DND-41 (cell line): ENCODE measurements around the gene CDC20.

ENCODE experiments used
- ATAC-seq: fragments of 200-7000 bp; cut with Tn5 transposase; 3 replicates; pipeline ENCODE4 v1.9.1; 2021; ENCODE audit warnings: low read depth; ENCODE audit not compliant: insufficient read depth
- DNase-seq: peaks from one replicate; pipeline ENCODE4 v3.0.0-alpha.2; 2020
- H2AFZ ChIP-seq: 2 replicates; pipeline ENCODE4 v1.6.0; 2012; ENCODE audit warnings: low read depth, low read length
- H3K27ac ChIP-seq: 2 replicates; pipeline ENCODE4 v1.5.1; 2012; ENCODE audit warnings: low read length, inconsistent platforms
- H3K27me3 ChIP-seq: fragments of 200-600 bp; sonication (generic); 2 replicates; pipeline ENCODE4 v1.6.0; 2012; ENCODE audit warnings: low read length, mild to moderate bottlenecking, inconsistent platforms; ENCODE audit not compliant: insufficient read depth, poor library complexity
- H3K36me3 ChIP-seq: 2 replicates; pipeline ENCODE4 v1.5.1; 2012; ENCODE audit warnings: low read length, inconsistent platforms; ENCODE audit not compliant: insufficient read depth
- H3K4me1 ChIP-seq: 2 replicates; pipeline ENCODE4 v1.5.1; 2012; ENCODE audit warnings: mild to moderate bottlenecking, low read length; ENCODE audit not compliant: insufficient read depth
- H3K4me2 ChIP-seq: 2 replicates; pipeline ENCODE4 v1.6.0; 2012; ENCODE audit warnings: mild to moderate bottlenecking, moderate library complexity, low read length, inconsistent platforms; ENCODE audit not compliant: insufficient read depth
- H3K4me3 ChIP-seq, 2 experiments: fragments of 200-600 bp in 1 of 2; shearing (Covaris generic) in 1 of 2; 2 replicates each; pipeline ENCODE4 v1.5.1; 2012 to 2016; ENCODE audit warnings: inconsistent platforms in 2 of 2, low read length in 2 of 2, mild to moderate bottlenecking in 2 of 2, low read depth in 1 of 2, moderate library complexity in 1 of 2
- H3K79me2 ChIP-seq: 2 replicates; pipeline ENCODE4 v1.6.0; 2012; ENCODE audit warnings: low read length, inconsistent platforms; ENCODE audit not compliant: insufficient read depth
- H3K9ac ChIP-seq: 2 replicates; pipeline ENCODE4 v1.6.0; 2012; ENCODE audit warnings: low read depth, mild to moderate bottlenecking, inconsistent platforms, low read length, moderate library complexity
- H3K9me3 ChIP-seq: 2 replicates; pipeline ENCODE4 v1.5.1; 2012; ENCODE audit warnings: low read length, moderate library complexity, mild to moderate bottlenecking, inconsistent platforms; ENCODE audit not compliant: insufficient read depth, severe bottlenecking
- H4K20me1 ChIP-seq: 2 replicates; pipeline ENCODE4 v1.6.0; 2012; ENCODE audit warnings: low read length; ENCODE audit not compliant: insufficient read depth
- EZH2 ChIP-seq: IDR thresholded peaks from 3 replicates; pipeline ENCODE4 v1.6.1; 2012; ENCODE audit warnings: borderline replicate concordance, low read depth, mild to moderate bottlenecking, moderate library complexity, low read length, inconsistent platforms; ENCODE audit not compliant: severe bottlenecking
- TF ChIP-seq, protein P1 (sequence below): IDR thresholded peaks from 2 replicates; pipeline ENCODE4 v1.5.1; 2012; ENCODE audit warnings: borderline replicate concordance, low read length, moderate library complexity, mild to moderate bottlenecking; ENCODE audit not compliant: poor library complexity, severe bottlenecking; ENCODE audit errors: extremely low read depth

The CDC20 gene

DNA sequence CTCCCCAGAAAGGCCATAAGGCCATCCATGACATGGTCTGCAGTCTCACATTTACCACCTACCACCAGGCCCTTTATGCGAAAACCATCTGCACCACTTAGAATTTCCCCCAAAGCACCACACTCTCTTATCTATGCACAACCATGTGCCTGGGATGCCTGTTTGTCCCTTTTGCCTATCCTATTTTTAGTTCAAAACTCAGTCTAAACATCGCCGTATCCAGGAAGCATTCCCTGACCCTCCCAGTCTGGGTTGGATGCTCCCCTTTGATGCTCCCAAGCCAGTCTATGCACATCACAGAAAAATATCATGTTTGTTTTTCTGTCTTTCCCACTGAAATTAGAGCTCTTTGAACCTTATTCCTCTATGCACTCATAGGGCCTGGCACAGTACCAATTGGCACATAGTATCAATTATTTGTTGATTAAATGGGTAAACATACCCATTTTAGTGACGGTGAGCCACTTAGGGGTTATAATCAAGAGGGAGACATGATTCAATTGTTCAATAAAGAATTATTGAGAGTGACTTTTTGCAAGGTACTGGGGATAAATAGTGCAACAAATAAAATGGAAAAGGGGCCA, 14.4 kb upstream of the CDC20 start:
- DNase-seq (no peak), ATAC-seq (no peak)
- H3K36me3 ChIP-seq, result no peaks in the 10 kb centered on the region
- no peak overlapping the region for H3K4me2 ChIP-seq
- no peaks in the 10 kb centered on the region for H3K4me1 ChIP-seq
- no peak overlapping the region for H3K27ac ChIP-seq
- H3K79me2 ChIP-seq, result no peaks in the 10 kb centered on the region
- no peak overlapping the region for H2AFZ ChIP-seq
- H3K27me3 ChIP-seq, result no peaks in the 10 kb centered on the region
- no peaks in the 10 kb centered on the region for H3K9me3 ChIP-seq
- no peaks in the 10 kb centered on the region for H4K20me1 ChIP-seq
- TF ChIP-seq, protein P1, sequence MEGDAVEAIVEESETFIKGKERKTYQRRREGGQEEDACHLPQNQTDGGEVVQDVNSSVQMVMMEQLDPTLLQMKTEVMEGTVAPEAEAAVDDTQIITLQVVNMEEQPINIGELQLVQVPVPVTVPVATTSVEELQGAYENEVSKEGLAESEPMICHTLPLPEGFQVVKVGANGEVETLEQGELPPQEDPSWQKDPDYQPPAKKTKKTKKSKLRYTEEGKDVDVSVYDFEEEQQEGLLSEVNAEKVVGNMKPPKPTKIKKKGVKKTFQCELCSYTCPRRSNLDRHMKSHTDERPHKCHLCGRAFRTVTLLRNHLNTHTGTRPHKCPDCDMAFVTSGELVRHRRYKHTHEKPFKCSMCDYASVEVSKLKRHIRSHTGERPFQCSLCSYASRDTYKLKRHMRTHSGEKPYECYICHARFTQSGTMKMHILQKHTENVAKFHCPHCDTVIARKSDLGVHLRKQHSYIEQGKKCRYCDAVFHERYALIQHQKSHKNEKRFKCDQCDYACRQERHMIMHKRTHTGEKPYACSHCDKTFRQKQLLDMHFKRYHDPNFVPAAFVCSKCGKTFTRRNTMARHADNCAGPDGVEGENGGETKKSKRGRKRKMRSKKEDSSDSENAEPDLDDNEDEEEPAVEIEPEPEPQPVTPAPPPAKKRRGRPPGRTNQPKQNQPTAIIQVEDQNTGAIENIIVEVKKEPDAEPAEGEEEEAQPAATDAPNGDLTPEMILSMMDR, result no peak
- TF ChIP-seq EZH2, result no peak
- H3K9ac ChIP-seq, result no peak overlapping the region
- H3K4me3 ChIP-seq, result no peak overlapping the region

DNA sequence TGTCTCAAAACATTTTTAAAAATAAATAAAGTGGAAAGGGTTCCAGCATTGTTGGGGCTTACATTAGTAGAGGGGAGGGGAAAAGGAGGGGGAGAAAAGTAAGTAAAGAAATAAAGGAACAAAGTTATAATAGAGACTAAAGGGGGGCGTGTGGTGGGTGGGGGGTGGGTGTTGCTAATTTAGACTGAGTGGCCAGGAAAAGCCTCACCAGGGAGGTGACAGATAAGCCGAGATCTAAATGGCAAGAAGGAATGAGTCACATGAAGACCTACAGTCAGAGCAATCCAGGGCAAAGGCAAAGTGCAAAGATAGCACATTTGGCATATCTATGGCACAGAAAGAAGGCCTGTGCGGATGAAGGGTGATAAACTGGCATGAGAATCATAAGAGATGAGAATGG, 13.7 kb upstream of the CDC20 start:
- Histone ChIP-seq H3K27ac (no peak overlapping the region), H3K9ac (no peak overlapping the region), H3K27me3 (no peaks in the 10 kb centered on the region), H4K20me1 (no peaks in the 10 kb centered on the region), H2AFZ (no peak overlapping the region), H3K4me2 (no peak overlapping the region), H3K9me3 (no peaks in the 10 kb centered on the region), H3K4me1 (no peaks in the 10 kb centered on the region), H3K36me3 (no peaks in the 10 kb centered on the region), H3K4me3 (no peak overlapping the region), H3K79me2 (no peaks in the 10 kb centered on the region)
- no peak for DNase-seq
- TF ChIP-seq EZH2, result no peak
- TF ChIP-seq, protein P1, result no peak
- ATAC-seq, result no peak

DNA sequence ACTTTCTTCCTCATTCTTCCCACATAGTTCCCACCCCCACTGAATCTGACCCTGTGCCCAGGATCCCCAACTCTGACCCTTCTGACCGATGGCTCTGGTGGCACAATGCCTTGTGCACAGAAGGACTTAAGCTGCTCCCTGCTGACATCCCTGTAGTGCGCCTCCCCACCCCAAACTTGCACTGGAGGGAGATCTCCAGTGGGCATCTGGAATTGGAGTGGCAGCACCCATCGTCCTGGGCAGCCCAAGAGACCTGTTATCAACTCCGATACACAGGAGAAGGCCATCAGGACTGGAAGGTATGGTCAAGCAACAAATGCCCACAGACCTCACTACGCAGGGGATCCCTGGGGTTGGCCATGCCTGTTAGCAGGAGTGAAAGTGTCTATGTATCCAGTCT, 12.1 kb upstream of the CDC20 start:
- DNase-seq (no peak), ATAC-seq (no peak)
- Histone ChIP-seq H3K9ac (no peak overlapping the region), H3K27me3 (no peaks in the 10 kb centered on the region), H3K36me3 (no peaks in the 10 kb centered on the region), H3K79me2 (no peaks in the 10 kb centered on the region), H2AFZ (no peak overlapping the region), H3K4me2 (no peak overlapping the region), H3K9me3 (no peaks in the 10 kb centered on the region), H3K4me1 (no peaks in the 10 kb centered on the region), H3K27ac (no peak overlapping the region), H4K20me1 (no peaks in the 10 kb centered on the region), H3K4me3 (no peak overlapping the region)
- TF ChIP-seq EZH2, result no peak
- TF ChIP-seq, protein P1, result no peak
